ENCODE results near the gene ALOX12B. TPM values are rescaled to one million over a fixed set of nuclear protein-coding genes. Genes with fewer than 3 reads are reported as not detected.

ALOX12B gene
- total and polyA plus RNA-seq, 2 donors (not counting 3 experiments of a cell fraction or from before 2014, with no cell fraction given), result not detected

- H3K9me3 ChIP-seq (replicated peaks; ENCODE audit: control insufficient read depth, insufficient read depth, low read length), result no peaks in the 10 kb centered on the region
- peaks cover 48 to 50% of the 10 kb centered on the region in 2 experiments for H3K27me3 ChIP-seq (ENCODE audit: control insufficient read depth in 2 of 2, insufficient read depth in 2 of 2, low read length in 2 of 2)
- TF ChIP-seq GATA2 (IDR thresholded peaks at IDR 0.05; ENCODE audit: insufficient read depth, insufficient read length, low read depth, low read length) (no peak), EZH2 (IDR thresholded peaks at IDR 0.05; ENCODE audit: borderline replicate concordance, low read depth, low read length, severe bottlenecking) (no peak), POLR2AphosphoS5 (IDR thresholded peaks at IDR 0.05; ENCODE audit: insufficient read depth, low read depth, low read length) (no peak), MAX (IDR thresholded peaks at IDR 0.05; ENCODE audit: insufficient read depth, insufficient read length) (no peak), JUN (IDR thresholded peaks at IDR 0.05; ENCODE audit: borderline replicate concordance, insufficient read depth, insufficient read length, low read depth) (no peak), MYC (IDR thresholded peaks at IDR 0.05; ENCODE audit: low read depth, low read length) (no peak), CTCF (IDR thresholded peaks at IDR 0.05; ENCODE audit: extremely low read depth in 1 of 2, insufficient read depth in 1 of 2, low read depth in 1 of 2, low read length in 2 of 2) (no peak), FOS (IDR thresholded peaks at IDR 0.05; ENCODE audit: borderline replicate concordance, insufficient read depth, low read length) (no peak), POLR2A (IDR thresholded peaks at IDR 0.05; ENCODE audit: low read depth, low read length) (no peak)
- H3K4me1 ChIP-seq (ENCODE audit: control insufficient read depth, extremely low read depth, insufficient read depth, low read length), result peaks cover 8% of the 10 kb centered on the region
- no peaks in the 10 kb centered on the region for H3K9me1 ChIP-seq (replicated peaks; ENCODE audit: control insufficient read depth, extremely low read depth, insufficient read depth, low read length)
- H3K4me3 ChIP-seq (replicated peaks in 1 of 3; ENCODE audit: insufficient read depth in 1 of 3, low read depth in 1 of 3, low read length in 3 of 3), result no peak overlapping the region
- no peak for DNase-seq (ENCODE audit: low read depth, low spot score)
- no peak for FAIRE-seq
- no peak overlapping the region for H2AFZ ChIP-seq (ENCODE audit: low read depth, low read length)
- intact Hi-C loops (cut with micrococcal nuclease), result no loop called here
- dilution Hi-C loops (cut with MboI; ENCODE audit: extremely low pct_ligation_motif_present, low sequenced_read_pairs), result no loop called here
- CTCF ChIA-PET, result interaction anchor here (11.0 kb wide), 1 partner anchor 11 kb away, joined by 158 read pairs; no protein-coding TSS in a partner anchor
- no peaks in the 10 kb centered on the region for H4K20me1 ChIP-seq (replicated peaks; ENCODE audit: control insufficient read depth, extremely low read depth, insufficient read depth, low read length)
- no peak overlapping the region for H3K9ac ChIP-seq (replicated peaks; ENCODE audit: extremely low read depth, insufficient read depth, low read length)
- POLR2A ChIA-PET, result no interaction called here
- no TSS peak for BruUV-seq (replicated peaks)
- H3K4me2 ChIP-seq (ENCODE audit: insufficient read depth, low read length), result no peak overlapping the region
- H3K36me3 ChIP-seq (ENCODE audit: control insufficient read depth in 2 of 2, extremely low read depth in 1 of 2, insufficient read depth in 2 of 2, low read length in 2 of 2), result no peaks in the 10 kb centered on the region
- H3K79me2 ChIP-seq (ENCODE audit: control insufficient read depth, insufficient read depth, low read length), result no peaks in the 10 kb centered on the region
- no peak overlapping the region for H3K27ac ChIP-seq (ENCODE audit: insufficient read depth, low read depth, low read length)
These were observed 23.6 kb downstream of the ALOX12B start for GRCh38 chr17:8063761-8064534.
